Measurements from ENCODE around the gene NBAS.

GRCh38 chr2:15547115-15547876 lies 13.8 kb downstream of the NBAS start:
- TF ChIP-seq CTCF (tag by site-specific recombination; IDR thresholded peaks at IDR 0.05) (no peak), ZNF274 (IDR thresholded peaks at IDR 0.05; ENCODE audit: low read length) (no peak), ZNF274 (tag by site-specific recombination; IDR thresholded peaks at IDR 0.05; ENCODE audit: borderline replicate concordance) (no peak), ZNF335 (tag by site-specific recombination; conservative IDR thresholded peaks at IDR 0.05) (no peak), ZNF501 (tag by site-specific recombination; IDR thresholded peaks at IDR 0.05) (no peak), ATF2 (tag by site-specific recombination; IDR thresholded peaks at IDR 0.05; ENCODE audit: low read depth) (no peak), ZSCAN4 (tag by site-specific recombination; IDR thresholded peaks at IDR 0.05) (no peak), ZBTB1 (tag by site-specific recombination; IDR thresholded peaks at IDR 0.05) (no peak), TCF7L2 (IDR thresholded peaks at IDR 0.05; ENCODE audit: borderline replicate concordance, low read depth, low read length) (no peak), ZNF518A (tag by site-specific recombination; conservative IDR thresholded peaks at IDR 0.05; ENCODE audit: low read depth) (no peak), ZSCAN5A (tag by site-specific recombination; IDR thresholded peaks at IDR 0.05) (no peak), ZNF140 (tag by site-specific recombination; IDR thresholded peaks at IDR 0.05) (no peak), PATZ1 (tag by site-specific recombination; IDR thresholded peaks at IDR 0.05) (no peak)
